MCF 10A (cell line): Measurements from ENCODE around the gene IRF2. TPM values are rescaled to one million over a fixed set of nuclear protein-coding genes. Genes with fewer than 3 reads are reported as not detected.
"Not testable (repeated sequence)": the region's sequence is repeated elsewhere in the genome, so short reads cannot be mapped to it uniquely, and the experiment has no call there.

Source experiments
- BruUV-seq: library from RNA; stranded (reverse); fragments of 400-500 nt; replicated peaks from 2 replicates; lab custom pipeline; 2021; lab: Mats Ljungman, UMichigan
- CTCF ChIA-PET: fragments of 300-600 bp; sonication (Branson Sonifier 250); formaldehyde crosslinking; extraction: SDS; loops from one replicate; lab custom pipeline; 2021; ENCODE audit warnings: antibody characterized with exemption, inconsistent platforms; lab: Yijun Ruan, JAX
- POLR2A ChIA-PET: fragments of 300-600, 350-650 bp; sonication (Branson Sonifier 250); formaldehyde crosslinking; extraction: SDS; loops from one replicate; lab custom pipeline; 2020; ENCODE audit warnings: antibody characterized with exemption, inconsistent platforms; lab: Yijun Ruan, JAX
- DNase-seq: peaks from one replicate; pipeline ENCODE4 v3.0.0-alpha.2; 2018; ENCODE audit not compliant: unreplicated experiment
- H3K27ac Mint-ChIP-seq: one replicate; pipeline ENCODE4 v1.8.0; 2022; ENCODE audit warnings: mild to moderate bottlenecking, low read depth, mixed read lengths; ENCODE audit not compliant: unreplicated experiment
- H3K27me3 Mint-ChIP-seq: one replicate; pipeline ENCODE4 v1.8.0; 2022; ENCODE audit warnings: mixed read lengths; ENCODE audit not compliant: insufficient read depth, unreplicated experiment
- H3K36me3 Mint-ChIP-seq: one replicate; pipeline ENCODE4 v1.8.0; 2022; ENCODE audit warnings: mild to moderate bottlenecking, moderate library complexity, mixed read lengths; ENCODE audit not compliant: insufficient read depth, unreplicated experiment
- H3K4me1 Mint-ChIP-seq: one replicate; pipeline ENCODE4 v1.8.0; 2022; ENCODE audit warnings: mixed read lengths; ENCODE audit not compliant: insufficient read depth, unreplicated experiment
- H3K4me3 Mint-ChIP-seq: one replicate; pipeline ENCODE4 v1.8.0; 2022; ENCODE audit warnings: mild to moderate bottlenecking, moderate library complexity, mixed read lengths; ENCODE audit not compliant: unreplicated experiment
- H3K9me3 Mint-ChIP-seq: one replicate; pipeline ENCODE4 v1.8.0; 2022; ENCODE audit warnings: mixed read lengths; ENCODE audit not compliant: unreplicated experiment
- CTCF ChIP-seq: fragments of 200-600 bp; IDR thresholded peaks from one replicate; pipeline ENCODE4 v1.8.0; 2022; ENCODE audit warnings: antibody characterized with exemption, mild to moderate bottlenecking; ENCODE audit not compliant: unreplicated experiment
- intact Hi-C: fragments of 100-400 bp; cut with micrococcal nuclease; formaldehyde crosslinking; loops from 2 replicates; pipeline ENCODE4 v1.14.1; 2022
- total RNA-seq: library from RNA; stranded (reverse); gene quantifications from 2 replicates; pipeline ENCODE4 v1.2.3, GENCODE V29; 2022

The IRF2 gene
- total RNA-seq, 1 experiment from 2014 or later = 20.8 TPM

GRCh38 chr4:184376923-184377322 is 97.4 kb downstream of the IRF2 start:
- ChIA-PET CTCF (interaction anchor here (0.6 to 0.7 kb wide), 2 partner anchors 257 to 638 kb away, joined by 3 read pairs; no protein-coding TSS in a partner anchor), POLR2A (interaction anchor here (0.6 to 1.5 kb wide), 3 partner anchors 10 to 89 kb away, joined by 3 to 5 read pairs (median 4); no protein-coding TSS in a partner anchor)
- DNase-seq = no peak
- TF ChIP-seq CTCF = no peak
- Mint-ChIP-seq H3K4me3 (no peak overlapping the region), H3K4me1 (peaks cover 17% of the 10 kb centered on the region), H3K27ac (no peak overlapping the region), H3K36me3 (no peaks in the 10 kb centered on the region), H3K27me3 (no peaks in the 10 kb centered on the region), H3K9me3 (peaks cover 5% of the 10 kb centered on the region)
- intact Hi-C loops = no loop called here
- BruUV-seq = no TSS peak

GRCh38 chr4:184376126-184376838 is 98.1 kb downstream of the IRF2 start:
- H3K4me3 Mint-ChIP-seq = no peak overlapping the region
- H3K36me3 Mint-ChIP-seq = no peaks in the 10 kb centered on the region
- ChIA-PET POLR2A (interaction anchor here (0.6 to 1.5 kb wide), 2 partner anchors 10 to 14 kb away, joined by 3 to 5 read pairs; no protein-coding TSS in a partner anchor), CTCF (interaction anchor here (0.6 to 0.7 kb wide), 2 partner anchors 75 to 639 kb away, joined by 3 read pairs; no protein-coding TSS in a partner anchor)
- intact Hi-C loops = no loop called here
- H3K27me3 Mint-ChIP-seq = no peaks in the 10 kb centered on the region
- TF ChIP-seq CTCF = no peak
- no peak for DNase-seq
- no peak overlapping the region for H3K27ac Mint-ChIP-seq
- peaks cover 17% of the 10 kb centered on the region for H3K4me1 Mint-ChIP-seq
- BruUV-seq = no TSS peak
- peaks cover 5% of the 10 kb centered on the region for H3K9me3 Mint-ChIP-seq

- DNase-seq, POLR2A ChIA-PET, intact Hi-C loops, H3K36me3 Mint-ChIP-seq, H3K27me3 Mint-ChIP-seq, H3K27ac Mint-ChIP-seq, H3K4me3 Mint-ChIP-seq, BruUV-seq, H3K9me3 Mint-ChIP-seq: not testable (repeated sequence)
- H3K4me1 Mint-ChIP-seq = peaks cover 17% of the 10 kb centered on the region
- CTCF ChIA-PET = interaction anchor here (0.6 kb wide), 2 partner anchors 9 to 74 kb away, joined by 3 read pairs; no protein-coding TSS in a partner anchor
These were observed 98.7 kb downstream of the IRF2 start for GRCh38 chr4:184375623-184376022.

- Mint-ChIP-seq H3K4me1 (peaks cover 17% of the 10 kb centered on the region), H3K27ac (no peak overlapping the region), H3K36me3 (no peaks in the 10 kb centered on the region), H3K27me3 (no peaks in the 10 kb centered on the region), H3K4me3 (no peak overlapping the region), H3K9me3 (peaks cover 5% of the 10 kb centered on the region)
- ChIA-PET POLR2A (no interaction called here), CTCF (interaction anchor here (0.6 kb wide), 1 partner anchor 10 kb away, joined by 3 read pairs; no protein-coding TSS in a partner anchor)
- BruUV-seq = no TSS peak
- intact Hi-C loops = no loop called here
- peak; percentile 41 for DNase-seq
- no peak for TF ChIP-seq CTCF
These were observed 99.3 kb downstream of the IRF2 start for GRCh38 chr4:184375027-184375426.
